Cardiac muscle cell (in vitro differentiated cells and primary cell): ENCODE data around the gene BMS1. TPM values are rescaled to one million over a fixed set of nuclear protein-coding genes. Genes with fewer than 3 reads are reported as not detected.
A peak's percentile ranks its signal among the peaks of the same experiment; 100 is the strongest.

Experiments used
- DNase-seq, 2 donors: peaks; one replicate each; pipeline versions ENCODE4 v3.0.0 to v3.0.0-alpha.2; 2010 to 2017; ENCODE audit warnings: low read depth in 1 of 2, low spot score in 1 of 2
- H3K27ac ChIP-seq: fragments of 200-600 bp; sonication (generic); 2 replicates; pipeline ENCODE4 v1.5.1; 2016
- H3K27me3 ChIP-seq: fragments of 200-600 bp; sonication (generic); 2 replicates; pipeline ENCODE4 v1.6.0; 2016; ENCODE audit warnings: control low read depth
- H3K36me3 ChIP-seq: fragments of 200-600 bp; sonication (generic); 2 replicates; pipeline ENCODE4 v1.5.1; 2016; ENCODE audit warnings: control low read depth
- H3K4me1 ChIP-seq: fragments of 200-600 bp; sonication (generic); 2 replicates; pipeline ENCODE4 v1.8.1; 2017; ENCODE audit warnings: low read depth, mild to moderate bottlenecking, mixed run types
- H3K4me3 ChIP-seq: fragments of 200-600 bp; sonication (generic); 2 replicates; pipeline ENCODE4 v1.5.1; 2016; ENCODE audit warnings: mild to moderate bottlenecking
- H3K9me3 ChIP-seq: fragments of 200-600 bp; sonication (generic); 2 replicates; pipeline ENCODE4 v1.5.1; 2017; ENCODE audit warnings: low read depth, mild to moderate bottlenecking, control low read depth
- CTCF ChIP-seq: IDR thresholded peaks from 2 replicates; pipeline ENCODE4 v1.5.1; 2012; ENCODE audit warnings: low read depth, mild to moderate bottlenecking, low read length
- polyA plus RNA-seq: library from polyadenylated mRNA; unstranded; fragments of >200 nt; fragmentation: Nextera tagmentation; extraction: Ambion mirVana; gene quantifications from 2 replicates; pipeline ENCODE4 v1.2.1, GENCODE V29; 2016
- total RNA-seq: library from RNA; depleted of rRNA; stranded (reverse); fragments of >200 nt; gene quantifications from 2 replicates; pipeline ENCODE4 v1.2.3, GENCODE V29; 2016

The BMS1 gene
- total and polyA plus RNA-seq, 2 experiments from 2014 or later: 13.7 to 14.8 TPM

GRCh38 chr10:42744134-42744701 lies 38.4 kb upstream of the BMS1 start:
- Histone ChIP-seq H3K4me1 (no peaks in the 10 kb centered on the region), H3K9me3 (no peaks in the 10 kb centered on the region), H3K27ac (no peak overlapping the region), H3K4me3 (no peak overlapping the region), H3K27me3 (no peaks in the 10 kb centered on the region), H3K36me3 (no peaks in the 10 kb centered on the region)
- no peak for TF ChIP-seq CTCF
- no peak for DNase-seq

DNA sequence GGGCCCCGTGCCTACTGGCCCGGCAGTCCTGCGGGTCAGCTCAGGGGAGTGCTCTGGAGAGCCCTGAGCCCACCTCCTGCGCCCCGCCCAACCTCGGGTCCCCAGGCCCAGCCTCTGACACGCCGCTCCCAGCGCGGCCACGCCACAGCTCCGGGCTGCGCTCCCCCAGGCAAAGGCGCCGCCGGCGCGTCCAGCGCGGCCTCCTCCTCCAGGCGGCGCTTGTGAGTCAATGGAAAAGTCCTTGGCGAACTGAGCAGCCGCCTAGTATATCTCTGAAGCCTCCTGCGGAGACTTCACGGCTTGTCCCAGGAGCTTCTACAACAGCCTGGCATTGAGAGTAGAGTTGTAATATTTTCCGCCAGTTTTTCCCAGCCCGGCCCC lies 29.5 kb upstream of the BMS1 start:
- peaks cover 66% of the 10 kb centered on the region for H3K27me3 ChIP-seq
- peak; percentile 94 for TF ChIP-seq CTCF

DNA sequence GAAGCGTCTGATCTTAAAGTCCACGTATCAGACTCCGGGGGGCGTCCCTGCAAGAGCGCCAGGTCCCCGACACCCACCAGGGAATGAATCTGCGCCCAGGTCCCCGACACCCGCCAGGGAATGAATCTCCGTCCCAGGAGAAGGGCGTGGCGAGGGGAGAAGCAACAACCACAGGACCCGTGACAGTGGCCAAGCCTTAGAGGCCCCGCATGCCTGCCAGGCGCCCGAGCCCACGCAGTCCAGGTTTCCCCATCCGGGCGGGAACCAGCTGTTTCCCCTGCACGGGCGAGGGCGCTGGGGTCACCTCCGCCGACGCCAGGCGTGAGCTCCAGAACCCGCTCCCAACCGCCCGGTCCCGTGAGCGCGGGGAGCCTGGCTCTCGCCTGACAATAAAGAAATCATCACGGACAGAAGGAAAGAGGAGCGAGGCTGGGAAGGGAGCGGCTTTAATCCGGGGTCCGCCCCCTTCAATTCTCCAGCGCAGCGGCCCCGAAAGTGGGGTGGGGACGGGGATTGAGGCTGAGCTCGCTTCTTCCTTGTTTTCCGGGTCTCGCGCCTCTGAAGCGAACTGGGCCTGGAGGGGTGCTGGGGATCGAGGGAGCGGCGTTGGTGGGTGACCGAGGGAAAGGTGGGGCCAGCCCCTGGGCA lies 29.0 kb upstream of the BMS1 start:
- TF ChIP-seq CTCF: no peak
- Histone ChIP-seq H3K27ac (no peak overlapping the region), H3K36me3 (no peaks in the 10 kb centered on the region), H3K4me1 (no peaks in the 10 kb centered on the region), H3K9me3 (no peaks in the 10 kb centered on the region), H3K4me3 (peak overlapping the region; percentile 40), H3K27me3 (peaks cover 70% of the 10 kb centered on the region)
- DNase-seq: peak in 1 of 2 donors; percentile 0

More for the DNA sequence above, 29.5 kb upstream of the BMS1 start:
- DNase-seq: peak; percentile 71 to 82
- Histone ChIP-seq H3K27ac (no peak overlapping the region), H3K36me3 (no peaks in the 10 kb centered on the region), H3K4me3 (peak overlapping the region; percentile 40), H3K9me3 (no peaks in the 10 kb centered on the region), H3K4me1 (no peaks in the 10 kb centered on the region)

DNA sequence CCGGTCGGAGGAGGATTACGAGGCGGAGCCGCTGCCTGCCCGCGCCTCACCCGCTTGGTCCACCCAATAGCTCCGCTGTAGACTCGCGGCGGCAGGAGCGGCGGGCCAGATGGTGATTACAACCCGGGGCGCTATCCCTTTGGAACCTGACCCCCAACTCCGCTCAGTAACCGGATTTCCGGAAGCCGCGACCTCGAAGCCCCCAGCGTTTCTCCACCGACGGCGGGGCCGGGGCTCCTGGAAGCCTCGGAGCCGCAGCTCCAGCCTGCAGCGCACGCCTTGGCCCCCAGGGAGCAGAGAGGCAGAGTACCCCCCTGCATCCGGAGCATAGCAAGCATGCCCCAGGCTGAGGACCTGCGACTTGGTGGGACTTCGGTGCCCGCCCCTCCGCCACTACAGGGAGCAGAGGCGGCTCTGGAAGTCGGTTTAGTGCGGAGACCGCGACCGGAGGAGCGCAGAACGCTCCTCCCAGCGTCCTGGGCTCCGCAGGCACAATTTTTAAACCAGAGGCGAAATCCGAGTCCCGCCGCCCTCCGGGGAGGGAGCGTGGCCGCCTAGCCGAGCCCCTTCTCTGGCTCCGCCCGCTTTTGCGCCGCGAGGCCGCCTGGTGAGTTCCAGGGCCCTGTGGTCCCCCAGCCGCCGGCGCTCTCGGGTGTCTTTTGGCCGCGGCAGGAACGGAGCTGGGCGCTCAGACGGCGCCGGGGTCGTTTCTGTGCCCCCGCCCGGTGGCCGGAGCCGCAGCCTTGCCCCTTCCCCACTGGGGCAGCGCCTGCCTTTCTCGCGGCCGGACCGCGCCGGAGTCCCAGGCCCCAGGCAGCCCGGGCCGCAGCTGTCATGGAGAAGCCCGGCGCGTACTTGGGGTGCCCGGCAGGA lies 28.2 kb upstream of the BMS1 start:
- peak; percentile 30 to 31 for DNase-seq
- no peak for TF ChIP-seq CTCF
- H3K36me3 ChIP-seq: no peaks in the 10 kb centered on the region
- H3K27ac ChIP-seq: no peak overlapping the region
- peak overlapping the region; percentile 40 for H3K4me3 ChIP-seq
- H3K27me3 ChIP-seq: peaks cover 70% of the 10 kb centered on the region
- no peaks in the 10 kb centered on the region for H3K9me3 ChIP-seq
- no peaks in the 10 kb centered on the region for H3K4me1 ChIP-seq

- H3K4me3 ChIP-seq: peak overlapping the region; percentile 40
- TF ChIP-seq CTCF: peak; percentile 9
- H3K36me3 ChIP-seq: no peaks in the 10 kb centered on the region
- no peak overlapping the region for H3K27ac ChIP-seq
- peaks cover 70% of the 10 kb centered on the region for H3K27me3 ChIP-seq
- H3K4me1 ChIP-seq: no peaks in the 10 kb centered on the region
- no peaks in the 10 kb centered on the region for H3K9me3 ChIP-seq
- peak in 1 of 2 donors; percentile 2 for DNase-seq
These were observed 27.6 kb upstream of the BMS1 start for GRCh38 chr10:42755028-42755451.
